Measurements from ENCODE around the gene NFKB2.

The NFKB2 gene

GRCh38 chr10:102376901-102377300 is 18.6 kb upstream of the NFKB2 start:
- no peaks in the 10 kb centered on the region for H3K27me3 ChIP-seq (ENCODE audit: control insufficient read depth in 1 of 2, insufficient read depth in 2 of 2, low read length in 2 of 2)
- peaks cover 59 to 65% of the 10 kb centered on the region in 2 donors for H3K36me3 ChIP-seq (ENCODE audit: control insufficient read depth in 2 of 2, insufficient read depth in 2 of 2, low read length in 2 of 2)
- no peaks in the 10 kb centered on the region for H3K9me3 ChIP-seq (ENCODE audit: control insufficient read depth in 2 of 2, low read length in 2 of 2)
- no peak overlapping the region for H3K27ac ChIP-seq (ENCODE audit: low read length)
- H3K4me1 ChIP-seq (ENCODE audit: control insufficient read depth, insufficient read depth, low read length) = no peaks in the 10 kb centered on the region
- H3K4me3 ChIP-seq (ENCODE audit: low read length in 2 of 2) = no peak overlapping the region
- no peak overlapping the region for H3K9ac ChIP-seq (ENCODE audit: low read length in 2 of 2)

- Histone ChIP-seq H3K27ac (ENCODE audit: low read length) (no peak overlapping the region), H3K4me1 (ENCODE audit: control insufficient read depth, insufficient read depth, low read length) (no peaks in the 10 kb centered on the region), H3K9me3 (ENCODE audit: control insufficient read depth in 2 of 2, low read length in 2 of 2) (no peaks in the 10 kb centered on the region), H3K27me3 (ENCODE audit: control insufficient read depth in 1 of 2, insufficient read depth in 2 of 2, low read length in 2 of 2) (no peaks in the 10 kb centered on the region), H3K4me3 (ENCODE audit: low read length in 2 of 2) (no peak overlapping the region), H3K9ac (ENCODE audit: low read length in 2 of 2) (no peak overlapping the region), H3K36me3 (ENCODE audit: control insufficient read depth in 2 of 2, insufficient read depth in 2 of 2, low read length in 2 of 2) (peaks cover 55% of the 10 kb centered on the region in 2 donors)
These were observed 16.1 kb upstream of the NFKB2 start for GRCh38 chr10:102379383-102379782.

- Histone ChIP-seq H3K27ac (ENCODE audit: low read length) (no peak overlapping the region), H3K27me3 (ENCODE audit: control insufficient read depth in 1 of 2, insufficient read depth in 2 of 2, low read length in 2 of 2) (no peaks in the 10 kb centered on the region), H3K9ac (ENCODE audit: low read length in 2 of 2) (no peak overlapping the region), H3K36me3 (ENCODE audit: control insufficient read depth in 2 of 2, insufficient read depth in 2 of 2, low read length in 2 of 2) (peaks cover 36% of the 10 kb centered on the region in 2 donors), H3K4me3 (ENCODE audit: low read length in 2 of 2) (no peak overlapping the region), H3K4me1 (ENCODE audit: control insufficient read depth, insufficient read depth, low read length) (no peaks in the 10 kb centered on the region), H3K9me3 (ENCODE audit: control insufficient read depth in 2 of 2, low read length in 2 of 2) (no peaks in the 10 kb centered on the region)
These were observed 13.5 kb upstream of the NFKB2 start for GRCh38 chr10:102381983-102382382.

- Histone ChIP-seq H3K9me3 (ENCODE audit: control insufficient read depth in 2 of 2, low read length in 2 of 2) (no peaks in the 10 kb centered on the region), H3K27ac (ENCODE audit: low read length) (no peak overlapping the region), H3K9ac (ENCODE audit: low read length in 2 of 2) (no peak overlapping the region), H3K36me3 (ENCODE audit: control insufficient read depth in 2 of 2, insufficient read depth in 2 of 2, low read length in 2 of 2) (peaks cover 35 to 36% of the 10 kb centered on the region in 2 donors), H3K27me3 (ENCODE audit: control insufficient read depth in 1 of 2, insufficient read depth in 2 of 2, low read length in 2 of 2) (no peaks in the 10 kb centered on the region), H3K4me1 (ENCODE audit: control insufficient read depth, insufficient read depth, low read length) (no peaks in the 10 kb centered on the region), H3K4me3 (ENCODE audit: low read length in 2 of 2) (no peak overlapping the region)
These were observed 12.6 kb upstream of the NFKB2 start for GRCh38 chr10:102382871-102383270.

DNA sequence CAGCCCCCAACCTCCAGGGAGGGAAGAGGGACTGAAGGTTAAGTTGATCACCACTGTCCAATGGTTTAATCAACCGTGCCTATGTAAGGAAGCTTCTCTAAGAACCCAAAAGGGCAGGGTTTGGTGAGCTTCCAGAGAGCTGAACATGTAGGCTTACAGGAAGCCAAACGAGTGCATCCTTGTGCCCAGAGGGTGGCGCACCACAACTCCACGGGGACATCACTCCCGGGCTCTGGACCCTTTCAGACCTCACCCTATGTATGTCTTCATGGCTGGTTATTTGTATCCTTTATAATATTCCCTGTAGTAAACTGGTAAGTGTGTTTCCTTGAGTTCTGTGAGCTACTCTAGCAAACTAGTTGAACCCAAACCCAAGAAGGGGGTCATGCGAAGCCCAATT is 11.5 kb upstream of the NFKB2 start:
- Histone ChIP-seq H3K9ac (ENCODE audit: low read length in 2 of 2) (no peak overlapping the region), H3K9me3 (ENCODE audit: control insufficient read depth in 2 of 2, low read length in 2 of 2) (no peaks in the 10 kb centered on the region), H3K27ac (ENCODE audit: low read length) (no peak overlapping the region), H3K4me3 (ENCODE audit: low read length in 2 of 2) (no peak overlapping the region), H3K27me3 (ENCODE audit: control insufficient read depth in 1 of 2, insufficient read depth in 2 of 2, low read length in 2 of 2) (no peaks in the 10 kb centered on the region), H3K36me3 (ENCODE audit: control insufficient read depth in 2 of 2, insufficient read depth in 2 of 2, low read length in 2 of 2) (peaks cover 30% of the 10 kb centered on the region in 2 donors), H3K4me1 (ENCODE audit: control insufficient read depth, insufficient read depth, low read length) (no peaks in the 10 kb centered on the region)

DNA sequence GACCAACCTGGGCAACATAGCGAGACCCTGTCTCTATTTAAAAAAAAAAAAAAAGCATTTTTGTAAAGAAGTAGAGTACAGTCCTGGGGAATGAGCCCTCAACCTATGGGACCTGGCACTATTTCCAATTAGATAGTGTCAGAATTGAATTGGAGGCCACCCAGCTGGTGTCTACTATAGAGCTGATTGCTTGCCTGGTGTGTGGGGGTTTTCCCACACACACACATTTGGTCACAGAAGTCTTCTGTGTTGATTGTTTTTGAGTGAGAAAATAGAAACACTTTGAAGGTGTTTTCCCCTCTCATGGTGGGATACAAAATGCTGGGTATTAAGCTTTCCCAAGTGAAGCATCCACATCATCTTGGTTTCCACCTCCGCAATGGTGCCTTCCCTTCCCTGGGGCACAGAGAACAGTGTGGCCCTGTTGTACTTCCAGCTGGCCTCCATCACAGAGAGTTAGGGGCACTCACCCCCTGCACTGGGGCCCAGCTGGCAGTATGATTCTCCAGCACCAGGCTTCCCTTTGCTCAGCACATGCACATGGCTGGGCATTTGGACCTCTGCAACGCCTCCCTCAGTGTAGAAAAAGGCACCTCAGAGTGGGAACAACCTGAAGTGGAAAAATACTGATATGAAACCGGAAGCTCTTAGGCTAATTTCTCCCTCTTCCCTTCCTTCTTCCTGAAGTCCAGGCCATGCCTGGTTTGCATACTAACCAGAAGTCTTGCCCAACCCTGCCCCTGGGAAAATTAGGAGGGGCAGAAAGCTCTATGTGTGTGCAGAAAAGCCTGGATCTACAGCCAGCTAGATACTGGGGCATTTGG is 10.7 kb upstream of the NFKB2 start:
- Histone ChIP-seq H3K27ac (ENCODE audit: low read length) (no peak overlapping the region), H3K4me3 (ENCODE audit: low read length in 2 of 2) (no peak overlapping the region), H3K9ac (ENCODE audit: low read length in 2 of 2) (no peak overlapping the region), H3K36me3 (ENCODE audit: control insufficient read depth in 2 of 2, insufficient read depth in 2 of 2, low read length in 2 of 2) (peaks cover 22% of the 10 kb centered on the region in 2 donors), H3K9me3 (ENCODE audit: control insufficient read depth in 2 of 2, low read length in 2 of 2) (no peaks in the 10 kb centered on the region), H3K4me1 (ENCODE audit: control insufficient read depth, insufficient read depth, low read length) (no peaks in the 10 kb centered on the region), H3K27me3 (ENCODE audit: control insufficient read depth in 1 of 2, insufficient read depth in 2 of 2, low read length in 2 of 2) (no peaks in the 10 kb centered on the region)

DNA sequence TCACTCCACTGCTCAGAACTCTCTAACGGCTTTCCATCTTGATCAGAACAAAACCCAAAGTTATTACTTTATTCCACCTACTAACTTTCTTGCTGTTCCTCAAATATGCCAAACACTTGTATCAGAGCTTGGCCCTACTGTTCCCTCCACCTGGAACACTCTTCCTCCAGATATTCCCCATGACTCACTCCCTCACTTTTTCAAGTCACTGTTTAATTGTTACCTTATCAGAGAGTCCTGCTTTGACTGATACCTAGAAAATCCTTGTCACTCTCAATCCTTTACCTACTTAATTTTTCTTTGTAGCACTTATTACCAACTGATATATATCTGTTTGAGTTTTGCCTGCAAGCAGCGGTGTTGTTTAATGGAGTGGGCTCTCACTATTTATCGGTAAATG is 5.6 kb upstream of the NFKB2 start:
- H3K9ac ChIP-seq (ENCODE audit: low read length in 2 of 2) = no peak overlapping the region
- no peaks in the 10 kb centered on the region for H3K36me3 ChIP-seq (ENCODE audit: control insufficient read depth in 2 of 2, insufficient read depth in 2 of 2, low read length in 2 of 2)
- H3K4me1 ChIP-seq (ENCODE audit: control insufficient read depth, insufficient read depth, low read length) = peaks cover 12% of the 10 kb centered on the region
- no peaks in the 10 kb centered on the region for H3K9me3 ChIP-seq (ENCODE audit: control insufficient read depth in 2 of 2, low read length in 2 of 2)
- H3K27me3 ChIP-seq (ENCODE audit: control insufficient read depth in 1 of 2, insufficient read depth in 2 of 2, low read length in 2 of 2) = no peaks in the 10 kb centered on the region
- no peak overlapping the region for H3K27ac ChIP-seq (ENCODE audit: low read length)
- no peak overlapping the region for H3K4me3 ChIP-seq (ENCODE audit: low read length in 2 of 2)

DNA sequence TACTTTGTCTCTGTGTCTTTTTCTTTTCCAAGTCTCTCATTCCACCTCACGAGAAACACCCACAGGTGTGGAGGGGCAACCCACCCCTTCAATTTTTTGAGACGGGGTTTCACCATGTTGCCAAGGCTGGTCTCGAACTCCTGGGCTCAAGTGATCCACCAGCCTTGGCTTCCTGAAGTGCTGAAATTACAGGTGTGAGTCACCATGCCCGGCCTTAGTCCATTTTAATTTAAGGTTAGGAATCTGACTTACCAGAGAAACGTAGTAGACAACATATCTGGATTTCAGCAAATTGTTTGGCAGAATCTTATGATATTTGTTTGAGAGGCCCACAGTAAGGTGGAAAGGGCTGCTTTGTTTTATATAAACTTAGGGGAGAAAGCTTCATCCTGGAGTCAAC is 3.2 kb upstream of the NFKB2 start:
- no peak overlapping the region for H3K27ac ChIP-seq (ENCODE audit: low read length)
- H3K9ac ChIP-seq (ENCODE audit: low read length in 2 of 2) = no peak overlapping the region
- no peak overlapping the region for H3K4me3 ChIP-seq (ENCODE audit: low read length in 2 of 2)
- H3K4me1 ChIP-seq (ENCODE audit: control insufficient read depth, insufficient read depth, low read length) = peaks cover 32% of the 10 kb centered on the region
- H3K9me3 ChIP-seq (ENCODE audit: control insufficient read depth in 2 of 2, low read length in 2 of 2) = no peaks in the 10 kb centered on the region
- no peaks in the 10 kb centered on the region for H3K27me3 ChIP-seq (ENCODE audit: control insufficient read depth in 1 of 2, insufficient read depth in 2 of 2, low read length in 2 of 2)
- peaks cover 2 to 3% of the 10 kb centered on the region in 2 donors for H3K36me3 ChIP-seq (ENCODE audit: control insufficient read depth in 2 of 2, insufficient read depth in 2 of 2, low read length in 2 of 2)

DNA sequence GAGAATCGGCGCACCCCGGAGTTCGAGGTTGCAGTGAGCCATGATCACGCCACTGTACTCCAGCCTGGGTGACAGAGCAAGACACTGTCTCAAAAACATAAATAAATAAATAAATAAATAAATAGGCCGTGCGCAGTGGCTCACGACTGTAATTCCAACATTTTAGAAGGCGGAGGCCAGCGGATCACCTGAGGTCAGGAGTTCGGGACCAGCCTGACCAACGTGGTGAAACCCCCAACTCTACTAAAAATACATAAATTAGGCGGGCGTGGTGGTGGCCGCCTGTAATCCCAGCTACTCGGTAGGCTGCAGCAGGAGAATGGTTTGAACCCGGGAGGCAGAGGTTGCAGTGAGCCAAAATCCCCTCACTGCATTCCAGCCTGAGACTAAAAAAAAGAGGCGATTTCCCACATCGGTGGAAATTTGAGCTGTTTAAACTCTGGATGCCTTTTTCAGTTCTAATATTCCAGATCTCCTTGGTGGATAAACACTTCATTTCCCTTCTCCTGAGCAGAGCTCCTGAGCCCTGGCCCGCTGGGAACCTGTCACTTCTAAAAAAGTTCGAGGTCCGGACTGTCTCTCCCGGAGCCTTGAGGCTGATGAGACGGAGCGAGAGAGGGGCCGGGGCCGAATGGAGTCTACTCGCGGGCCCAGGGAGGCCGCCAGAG is 2.0 kb upstream of the NFKB2 start:
- H3K36me3 ChIP-seq (ENCODE audit: control insufficient read depth in 2 of 2, insufficient read depth in 2 of 2, low read length in 2 of 2) = peaks cover 11 to 13% of the 10 kb centered on the region in 2 donors
- no peaks in the 10 kb centered on the region for H3K9me3 ChIP-seq (ENCODE audit: control insufficient read depth in 2 of 2, low read length in 2 of 2)
- H3K27me3 ChIP-seq (ENCODE audit: control insufficient read depth in 1 of 2, insufficient read depth in 2 of 2, low read length in 2 of 2) = no peaks in the 10 kb centered on the region
- peaks cover 44% of the 10 kb centered on the region for H3K4me1 ChIP-seq (ENCODE audit: control insufficient read depth, insufficient read depth, low read length)
- peak overlapping the region; percentile 88 to 89 for H3K9ac ChIP-seq (ENCODE audit: low read length in 2 of 2)
- H3K4me3 ChIP-seq (ENCODE audit: low read length in 2 of 2) = peak overlapping the region; percentile 94 to 99
- H3K27ac ChIP-seq (ENCODE audit: low read length) = peak overlapping the region; percentile 99

DNA sequence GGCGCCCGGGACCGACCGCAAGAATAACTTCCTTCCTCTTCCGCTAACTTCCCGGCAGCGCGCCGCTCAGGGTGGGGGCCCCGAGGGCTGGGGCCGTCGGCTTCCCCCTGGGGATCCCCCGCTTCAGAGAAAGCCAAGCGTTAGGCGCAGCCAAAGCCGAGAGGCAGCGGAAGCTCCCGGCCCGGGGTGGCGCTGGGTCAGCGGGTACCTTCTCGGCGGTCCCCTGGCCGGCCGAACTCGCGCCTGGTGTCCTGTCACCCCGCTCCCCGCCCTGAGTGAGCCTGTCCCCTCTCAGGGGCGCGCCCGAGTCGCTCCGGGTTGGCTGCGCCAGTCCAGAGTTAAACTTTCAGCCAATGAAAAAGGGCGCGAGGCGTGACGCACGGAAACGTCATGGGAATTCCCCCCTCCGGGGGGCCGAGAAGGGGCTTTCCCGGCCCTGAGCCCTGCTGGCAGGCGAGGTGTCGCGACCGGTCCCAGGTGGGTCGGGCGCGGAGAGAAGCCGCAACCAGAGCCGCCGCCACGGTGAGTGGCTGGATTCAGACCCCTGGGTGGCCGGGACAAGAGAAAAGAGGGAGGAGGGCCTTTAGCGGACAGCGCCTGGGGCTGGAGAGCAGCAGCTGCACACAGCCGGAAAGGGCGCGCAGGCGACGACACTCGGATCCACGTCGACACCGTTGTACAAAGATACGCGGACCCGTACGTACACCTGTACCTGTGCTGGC is 1.3 kb upstream of the NFKB2 start:
- Histone ChIP-seq H3K9ac (ENCODE audit: low read length in 2 of 2) (peak overlapping the region; percentile 88 to 89), H3K4me3 (ENCODE audit: low read length in 2 of 2) (peak overlapping the region; percentile 94 to 99), H3K4me1 (ENCODE audit: control insufficient read depth, insufficient read depth, low read length) (peaks cover 50% of the 10 kb centered on the region)

More for the DNA sequence above, 1.3 kb upstream of the NFKB2 start:
- Histone ChIP-seq H3K27me3 (ENCODE audit: control insufficient read depth in 1 of 2, insufficient read depth in 2 of 2, low read length in 2 of 2) (no peaks in the 10 kb centered on the region), H3K27ac (ENCODE audit: low read length) (peak overlapping the region; percentile 99), H3K9me3 (ENCODE audit: control insufficient read depth in 2 of 2, low read length in 2 of 2) (no peaks in the 10 kb centered on the region), H3K36me3 (ENCODE audit: control insufficient read depth in 2 of 2, insufficient read depth in 2 of 2, low read length in 2 of 2) (peaks cover 11 to 14% of the 10 kb centered on the region in 2 donors)

Data from stomach smooth muscle (tissue), 2 donors.